Endothelial cell of hepatic sinusoid (primary cell): ENCODE data around the gene RFFL.
"Not testable (repeated sequence)": the region's sequence is repeated elsewhere in the genome, so short reads cannot be mapped to it uniquely, and the experiment has no call there.

Experiments
- in situ Hi-C: cut with HindIII; loops from 2 replicates; pipeline ENCODE4 v1.10.0; 2017; ENCODE audit warnings: low sequenced_read_pairs

The RFFL gene

DNA sequence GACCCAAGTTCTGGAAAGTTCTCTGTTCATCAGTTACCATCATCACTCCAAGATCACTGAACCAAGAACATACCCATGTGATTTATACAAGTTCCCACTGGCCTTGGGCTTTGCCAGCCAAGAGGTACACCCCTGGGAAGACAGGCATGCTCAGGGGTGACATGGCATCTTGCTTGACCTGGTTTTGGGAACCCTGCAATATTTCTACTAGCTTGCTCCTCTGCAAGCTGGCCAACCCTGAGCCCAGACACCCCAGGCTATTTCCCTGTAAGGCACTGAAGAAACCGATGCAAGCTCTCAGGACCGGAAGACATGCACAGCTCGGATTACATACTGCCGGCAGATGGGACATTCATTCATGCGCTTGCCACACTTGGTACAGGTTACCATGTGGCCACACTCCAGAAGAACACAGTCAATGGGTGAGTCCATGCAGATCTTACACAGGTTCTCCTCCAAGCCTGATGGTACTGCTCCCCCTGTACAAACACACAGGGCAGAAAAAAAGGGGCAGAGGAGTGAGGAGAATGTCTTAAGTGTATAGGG is 51.8 kb downstream of the RFFL start:
- in situ Hi-C loops, result no loop called here

- in situ Hi-C loops, result no loop called here
These were observed 53.4 kb downstream of the RFFL start for GRCh38 chr17:35010093-35010492.

- in situ Hi-C loops, result no loop called here
These were observed 56.5 kb downstream of the RFFL start for GRCh38 chr17:35006961-35007360.

- in situ Hi-C loops, result no loop called here
These were observed 57.2 kb downstream of the RFFL start for GRCh38 chr17:35006345-35006744.

GRCh38 chr17:35003778-35004177 is 59.7 kb downstream of the RFFL start:
- in situ Hi-C loops, result no loop called here

GRCh38 chr17:35002876-35003551 is 60.5 kb downstream of the RFFL start:
- in situ Hi-C loops, result no loop called here

DNA sequence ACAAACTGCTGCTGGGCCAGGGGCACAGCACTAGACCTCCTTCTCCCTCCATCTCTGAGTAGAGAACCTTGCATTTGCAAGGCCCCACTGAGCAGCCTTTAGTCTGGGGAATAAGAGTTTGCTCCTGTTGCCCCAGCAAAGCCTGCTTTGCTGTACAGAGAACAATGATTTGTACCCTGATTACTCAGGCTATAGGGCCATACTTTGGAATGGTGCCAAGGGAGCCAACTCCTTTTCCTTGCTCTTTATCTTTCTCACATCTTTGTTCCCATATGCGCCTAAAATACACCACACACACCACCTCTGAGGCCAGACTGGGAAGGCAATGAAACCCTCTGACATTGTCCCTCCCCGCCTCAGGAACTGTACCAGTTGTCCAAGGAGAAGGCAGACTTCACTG is 62.0 kb downstream of the RFFL start:
- in situ Hi-C loops, result no loop called here

- in situ Hi-C loops, result not testable (repeated sequence)
These were observed 62.5 kb downstream of the RFFL start for GRCh38 chr17:35000965-35001364.

GRCh38 chr17:34999456-34999855 is 64.1 kb downstream of the RFFL start:
- in situ Hi-C loops, result no loop called here

- in situ Hi-C loops, result no loop called here
These were observed 65.3 kb downstream of the RFFL start for GRCh38 chr17:34998205-34998604.

GRCh38 chr17:34997355-34997862 is 66.1 kb downstream of the RFFL start:
- in situ Hi-C loops, result no loop called here

GRCh38 chr17:34996422-34997285 is 66.9 kb downstream of the RFFL start:
- in situ Hi-C loops, result no loop called here

- in situ Hi-C loops, result no loop called here
These were observed 70.5 kb downstream of the RFFL start for GRCh38 chr17:34993031-34993430.

DNA sequence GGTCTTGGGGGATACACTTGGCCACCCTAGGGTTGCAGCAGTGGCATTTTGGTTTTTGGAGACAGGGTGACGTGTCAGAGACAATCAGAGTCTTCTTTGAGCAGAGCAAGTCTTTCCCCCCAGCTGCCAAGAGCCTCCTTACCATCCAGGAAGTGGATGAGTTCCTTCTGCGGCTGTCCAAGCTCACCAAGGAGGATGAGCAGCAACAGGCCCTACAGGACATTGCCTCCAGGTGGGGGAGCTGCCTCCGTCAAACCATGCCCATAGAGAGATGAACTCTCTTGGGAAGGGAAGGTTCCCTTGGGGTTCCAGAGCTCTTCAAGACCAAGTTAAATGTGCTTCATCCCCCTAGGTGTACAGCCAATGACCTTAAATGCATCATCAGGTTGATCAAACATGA is 71.9 kb downstream of the RFFL start:
- in situ Hi-C loops, result no loop called here

DNA sequence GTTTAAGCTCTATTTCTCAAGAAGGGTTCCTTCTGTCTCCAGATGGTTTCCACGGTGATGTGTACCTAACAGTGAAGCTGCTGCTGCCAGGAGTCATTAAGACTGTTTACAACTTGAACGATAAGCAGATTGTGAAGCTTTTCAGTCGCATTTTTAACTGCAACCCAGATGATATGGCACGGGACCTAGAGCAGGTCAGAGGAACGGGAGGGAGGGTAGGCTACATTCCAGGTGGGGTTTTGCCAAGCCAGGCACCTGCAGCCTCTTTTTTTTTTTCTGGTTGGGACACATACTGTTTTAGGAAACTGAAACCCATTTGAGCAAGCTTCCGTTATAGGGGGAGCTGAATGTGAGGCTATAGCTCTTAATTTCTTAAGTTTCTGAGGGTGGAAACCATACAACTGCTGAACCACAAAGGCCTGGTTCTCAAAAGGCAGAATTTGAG is 72.6 kb downstream of the RFFL start:
- in situ Hi-C loops, result no loop called here

GRCh38 chr17:34989473-34989872 is 74.0 kb downstream of the RFFL start:
- in situ Hi-C loops, result loop anchor here (5.0 kb wide), 1 partner anchor 53 kb away; no protein-coding TSS in a partner anchor

- in situ Hi-C loops, result loop anchor here (5.0 kb wide), 1 partner anchor 54 kb away; no protein-coding TSS in a partner anchor
These were observed 74.9 kb downstream of the RFFL start for GRCh38 chr17:34988644-34989043.

DNA sequence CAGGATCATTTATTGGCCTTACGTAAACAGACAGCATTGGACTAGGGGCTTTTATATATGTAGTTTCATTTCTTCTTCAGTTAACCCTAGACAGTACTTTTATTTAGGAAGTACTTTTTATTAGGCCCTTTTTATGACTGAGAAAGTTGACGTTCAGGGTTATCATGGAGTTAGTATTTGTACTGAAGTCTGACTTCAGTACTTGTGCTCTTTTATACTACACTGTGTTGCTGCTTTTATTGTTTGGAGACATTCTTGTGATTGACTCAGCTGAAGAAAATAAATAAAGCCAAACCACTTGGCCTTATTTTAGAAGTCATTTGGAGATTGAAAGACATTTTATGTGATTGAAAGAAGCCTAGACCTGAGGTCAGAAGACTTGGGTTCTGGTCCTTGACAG is 76.3 kb downstream of the RFFL start:
- in situ Hi-C loops, result loop anchor here (5.0 kb wide), 1 partner anchor 55 kb away; no protein-coding TSS in a partner anchor

- in situ Hi-C loops, result no loop called here
These were observed 81.8 kb downstream of the RFFL start for GRCh38 chr17:34981538-34982241.

- in situ Hi-C loops, result no loop called here
These were observed 82.6 kb downstream of the RFFL start for GRCh38 chr17:34980681-34981537.
